Keratinocyte (primary cell): ENCODE measurements around the gene CDR2L.

Experiments used
- CTCF ChIP-seq, 3 experiments: IDR thresholded peaks in 1 of 3; conservative IDR thresholded peaks in 1 of 3; optimal IDR thresholded peaks in 1 of 3; 2 replicates in 2 of 3; 3 replicates in 1 of 3; pipeline versions ENCODE3 to v1.5.1; 2011; ENCODE audit warnings: low read length in 3 of 3, mild to moderate bottlenecking in 3 of 3, moderate library complexity in 2 of 3, control low read depth in 1 of 3, inconsistent platforms in 1 of 3; ENCODE audit not compliant: insufficient read depth in 2 of 3; ENCODE audit errors: extremely low read depth in 1 of 3
- EZH2 ChIP-seq: IDR thresholded peaks from one replicate; pipeline ENCODE4 v1.6.1; 2012; ENCODE audit warnings: inconsistent platforms, mild to moderate bottlenecking, low read length, moderate library complexity

- TF ChIP-seq CTCF (optimal IDR thresholded peaks at IDR 0.05 in 1 of 3, IDR thresholded peaks at IDR 0.05 in 1 of 3, conservative IDR thresholded peaks at IDR 0.05 in 1 of 3; ENCODE audit: extremely low read depth in 1 of 3, insufficient read depth in 2 of 3, low read length in 3 of 3) = no peak
- TF ChIP-seq EZH2 = no peak
These were observed 17.0 kb upstream of the CDR2L start for GRCh38 chr17:74970395-74970794.
